HG02642 (cell line): ENCODE data around the gene POLR3A.

Experiments
- ATAC-seq: cut with Tn5 transposase; IDR thresholded peaks from one replicate; pipeline ENCODE4 v1.9.1; 2021; ENCODE audit warnings: mild to moderate bottlenecking; ENCODE audit not compliant: unreplicated experiment, poor library complexity

POLR3A gene

DNA sequence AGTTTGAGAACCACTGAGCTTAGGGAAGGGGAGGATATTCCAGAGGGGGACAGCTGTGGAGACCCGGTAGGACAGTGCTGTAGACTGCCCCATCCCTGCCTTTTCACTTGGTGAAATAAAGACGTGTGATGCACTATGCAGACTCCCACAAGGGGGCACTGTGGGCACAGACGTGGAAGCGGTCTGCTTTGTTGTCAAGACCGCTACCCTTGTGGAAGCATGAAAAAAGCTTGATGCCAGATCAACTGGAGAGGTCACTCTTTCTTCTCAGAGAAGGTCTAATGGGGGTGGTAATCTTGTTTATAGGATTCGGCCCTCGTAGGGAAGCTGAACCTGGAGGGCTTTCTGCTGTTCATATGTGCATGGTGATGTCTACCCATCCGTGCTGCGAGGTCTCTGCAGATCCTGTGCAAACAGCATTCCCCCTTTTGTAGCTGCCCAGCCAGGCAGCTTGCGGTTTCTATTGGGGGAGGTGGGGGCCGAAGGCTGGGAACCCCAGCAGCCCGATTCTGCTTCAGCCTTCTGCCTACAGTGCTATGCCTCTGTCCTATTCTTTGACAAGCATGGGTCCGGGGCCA lies 18.1 kb upstream of the POLR3A start:
- ATAC-seq: no peak

DNA sequence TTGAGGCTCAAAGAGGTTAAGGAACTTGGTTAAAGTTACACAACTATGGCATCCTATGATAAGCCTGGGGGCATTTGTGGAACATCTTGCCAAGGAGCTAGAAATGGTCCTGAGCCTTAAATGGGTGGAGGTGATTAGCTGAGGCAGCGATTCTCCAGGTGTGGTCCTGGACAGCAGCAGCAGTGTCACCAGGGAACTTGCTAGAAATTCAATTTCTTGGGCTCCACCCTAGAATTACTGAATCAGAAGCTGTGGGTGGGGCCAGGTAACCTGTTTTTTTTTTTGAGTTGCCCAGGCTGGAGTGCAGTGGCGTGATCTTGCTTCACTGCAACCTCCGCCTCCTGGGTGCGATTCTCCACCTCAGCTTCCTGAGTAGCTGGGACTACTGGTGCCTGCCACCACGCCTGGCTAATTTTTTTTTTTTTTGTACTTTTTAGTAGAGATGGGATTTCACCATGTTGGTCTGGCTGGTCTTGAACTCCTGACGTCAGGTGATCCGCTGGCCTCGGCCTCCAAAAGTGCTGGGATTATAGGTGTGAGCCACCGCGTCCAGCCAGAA lies 17.5 kb upstream of the POLR3A start:
- no peak for ATAC-seq

DNA sequence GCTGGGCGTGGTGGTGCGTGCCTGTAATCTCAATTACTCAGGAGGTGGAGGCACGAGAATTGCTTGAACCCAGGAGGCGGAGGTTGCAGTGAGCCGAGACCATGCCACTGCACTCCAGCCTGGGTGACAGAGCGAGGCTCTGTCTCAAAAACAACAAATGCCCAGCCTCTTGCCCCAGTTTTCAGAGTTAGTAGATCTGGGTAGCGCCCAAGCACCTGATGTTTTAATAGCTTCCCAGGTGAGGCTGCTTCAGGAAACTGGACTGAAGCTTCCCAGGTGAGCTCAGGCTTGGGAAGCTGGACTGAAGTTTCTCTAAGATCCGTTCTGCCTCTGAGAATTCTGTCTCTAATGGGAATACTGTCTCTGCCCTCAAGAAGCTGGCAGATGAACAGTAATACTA lies 16.5 kb upstream of the POLR3A start:
- ATAC-seq: no peak

DNA sequence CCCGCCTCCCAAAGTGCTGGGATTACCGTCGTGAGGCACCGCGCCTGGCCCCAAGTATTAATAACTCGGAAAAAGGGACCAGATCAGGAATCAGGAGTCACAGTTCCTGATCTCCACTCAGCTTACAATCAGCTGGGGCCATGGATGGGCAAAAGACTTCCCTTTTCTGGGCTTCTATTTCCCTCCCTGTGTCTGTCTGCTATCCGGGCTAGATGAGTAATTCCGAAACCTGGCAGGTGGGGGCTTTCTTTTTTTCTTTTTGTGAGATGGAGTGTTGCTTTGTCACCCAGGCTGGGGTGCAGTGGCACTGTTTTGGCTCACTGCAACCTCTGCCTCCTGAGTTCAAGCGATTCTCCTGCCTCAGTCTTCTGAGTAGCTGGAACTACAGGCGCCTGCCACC lies 15.9 kb upstream of the POLR3A start:
- peak; percentile 68 for ATAC-seq

DNA sequence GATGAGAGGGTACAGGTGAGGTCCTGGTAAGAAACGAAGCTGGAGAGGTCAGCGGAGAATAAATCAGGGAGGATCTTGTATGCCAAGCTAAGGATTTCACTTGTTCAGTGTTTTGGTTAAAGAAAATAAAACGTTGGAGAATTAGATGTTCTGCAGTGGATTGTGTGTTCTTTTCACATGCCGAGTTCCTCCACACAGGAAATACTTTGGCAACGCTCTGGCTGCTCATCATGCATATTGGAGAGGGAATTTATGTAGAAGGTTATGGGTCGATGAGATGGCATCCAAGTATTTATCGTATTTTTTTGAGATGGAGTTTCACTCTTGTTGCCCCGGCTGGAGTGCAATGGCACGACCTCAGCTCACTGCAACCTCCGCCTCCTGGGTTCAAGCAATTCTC lies 15.4 kb upstream of the POLR3A start:
- ATAC-seq: no peak

DNA sequence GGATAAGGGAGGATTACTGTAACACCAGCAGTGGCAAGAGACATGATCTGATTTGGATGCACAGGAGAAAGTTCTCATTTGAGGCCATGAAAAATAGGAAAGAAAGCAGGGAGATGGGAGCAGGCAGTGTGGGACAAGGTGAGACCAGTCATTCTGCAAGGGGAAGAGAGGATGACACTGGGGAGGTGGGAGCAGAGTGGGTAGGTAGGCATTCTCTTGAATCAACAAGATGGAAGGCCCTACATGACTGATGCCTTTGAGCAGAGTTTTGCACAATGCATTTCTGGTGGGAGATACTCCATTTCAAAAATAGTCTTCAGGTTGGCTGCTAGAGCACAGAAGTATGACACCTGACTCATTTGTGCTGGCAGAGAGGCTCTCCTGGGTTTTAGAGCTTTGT lies 14.9 kb upstream of the POLR3A start:
- ATAC-seq: no peak

DNA sequence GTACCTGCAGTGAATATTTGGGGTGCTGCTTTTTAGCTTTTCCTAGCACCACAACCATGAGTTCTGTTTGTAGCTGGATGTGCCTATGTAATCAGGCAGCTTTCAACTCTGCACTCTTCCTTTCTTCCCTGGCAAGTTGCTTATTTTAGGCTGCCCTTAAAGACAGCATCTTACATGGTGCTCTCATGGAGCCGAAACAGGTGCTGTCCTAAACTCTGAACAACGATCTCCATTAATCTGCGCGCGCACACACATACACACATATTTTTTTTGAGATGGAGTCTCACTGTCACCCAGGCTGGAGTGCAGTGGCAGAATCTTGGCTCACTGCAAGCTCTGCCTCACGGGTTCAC lies 13.4 kb upstream of the POLR3A start:
- no peak for ATAC-seq

DNA sequence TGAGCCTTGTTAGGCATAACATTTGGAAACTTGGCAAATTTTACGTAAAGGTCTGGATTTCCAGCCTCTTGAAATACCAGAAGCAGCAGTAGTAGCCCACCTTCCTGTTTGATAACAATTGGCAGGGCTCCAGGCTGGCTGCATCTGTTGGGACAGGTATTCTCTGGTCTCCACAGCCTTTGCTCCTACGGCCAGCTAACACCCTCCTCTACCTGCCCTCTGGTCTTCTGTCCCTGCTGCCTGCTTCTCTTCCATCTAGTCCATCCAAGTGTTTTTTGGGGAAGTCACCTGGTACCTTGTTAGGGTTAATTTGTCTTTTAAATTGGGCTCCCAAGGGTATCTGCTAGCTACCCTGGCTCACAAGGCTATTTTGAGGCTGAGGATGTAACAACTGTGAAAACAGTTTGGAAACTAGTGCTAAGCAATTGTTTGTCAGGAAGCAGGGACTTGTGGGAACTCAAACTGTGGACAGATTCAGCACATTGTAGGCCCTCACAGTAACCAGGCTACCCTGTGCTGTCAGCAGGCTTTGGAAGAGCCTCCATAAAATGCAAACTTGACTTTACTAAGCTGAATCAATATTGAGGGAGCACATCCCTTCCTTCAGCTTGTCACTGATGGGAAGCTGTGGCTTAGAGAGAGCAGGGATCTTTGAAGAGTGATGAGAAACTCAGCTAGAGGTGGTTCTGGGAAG lies 12.9 kb upstream of the POLR3A start:
- no peak for ATAC-seq

DNA sequence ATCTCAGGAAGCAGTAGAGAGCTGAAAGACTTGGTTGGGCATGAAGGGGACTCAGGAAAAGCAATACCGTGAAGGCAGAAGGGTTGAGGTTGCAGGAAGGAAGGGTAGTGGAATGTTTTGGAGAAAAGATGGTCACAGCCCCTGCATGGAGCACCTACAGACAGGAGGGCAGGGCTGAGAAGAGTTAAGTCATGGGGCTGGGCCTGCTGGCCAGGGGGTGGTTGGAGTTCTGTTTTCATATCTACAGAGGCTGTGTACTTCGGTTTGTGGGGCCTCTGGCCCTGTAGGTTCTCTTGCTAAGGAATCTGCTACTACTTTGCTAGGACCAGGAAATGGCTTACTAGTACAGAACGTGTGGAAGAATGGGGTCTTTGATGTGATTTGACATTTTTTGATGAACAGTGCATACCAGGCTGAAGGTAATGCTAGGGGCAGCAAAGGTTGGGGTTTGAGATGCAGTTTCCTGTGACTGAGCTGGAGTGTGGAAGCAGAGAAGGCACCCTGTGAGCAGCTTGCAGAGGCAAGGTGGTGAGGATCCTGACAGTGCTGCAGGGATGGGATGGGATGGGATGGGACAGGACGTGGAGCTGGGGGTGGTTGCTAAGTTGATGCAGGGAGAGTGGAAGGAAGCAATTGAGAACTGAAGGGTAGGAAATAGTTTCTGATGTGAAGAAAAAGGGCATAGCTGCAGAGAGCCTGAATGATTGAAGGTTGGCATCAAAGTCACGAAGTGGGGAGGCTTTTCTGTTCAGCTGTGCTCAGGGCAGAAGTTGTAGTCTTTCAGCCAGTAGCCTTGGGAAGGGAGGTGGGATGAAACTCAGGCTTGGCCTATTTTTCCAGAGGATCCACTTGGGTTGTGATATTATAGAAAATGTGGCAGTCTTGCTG lies 12.1 kb upstream of the POLR3A start:
- no peak for ATAC-seq

DNA sequence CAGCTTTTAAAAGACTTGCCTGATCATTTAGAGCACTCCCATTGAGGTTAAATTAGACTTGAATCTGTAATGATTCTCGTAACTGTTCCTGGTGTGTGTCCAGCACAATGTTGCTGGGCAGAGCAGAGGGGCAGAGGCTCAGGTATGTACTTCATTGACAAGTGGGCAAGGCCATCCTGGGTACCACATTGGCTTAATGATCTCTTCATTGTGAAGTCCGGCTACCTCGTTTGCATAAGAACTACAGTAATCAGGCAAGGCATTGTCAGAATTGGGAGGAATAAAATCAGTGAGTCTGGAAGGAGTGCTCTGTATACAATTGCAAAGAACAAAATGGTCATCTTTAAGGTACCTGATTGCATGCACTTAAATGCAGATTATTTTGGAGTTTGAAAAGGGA lies 10.4 kb upstream of the POLR3A start:
- ATAC-seq: no peak

DNA sequence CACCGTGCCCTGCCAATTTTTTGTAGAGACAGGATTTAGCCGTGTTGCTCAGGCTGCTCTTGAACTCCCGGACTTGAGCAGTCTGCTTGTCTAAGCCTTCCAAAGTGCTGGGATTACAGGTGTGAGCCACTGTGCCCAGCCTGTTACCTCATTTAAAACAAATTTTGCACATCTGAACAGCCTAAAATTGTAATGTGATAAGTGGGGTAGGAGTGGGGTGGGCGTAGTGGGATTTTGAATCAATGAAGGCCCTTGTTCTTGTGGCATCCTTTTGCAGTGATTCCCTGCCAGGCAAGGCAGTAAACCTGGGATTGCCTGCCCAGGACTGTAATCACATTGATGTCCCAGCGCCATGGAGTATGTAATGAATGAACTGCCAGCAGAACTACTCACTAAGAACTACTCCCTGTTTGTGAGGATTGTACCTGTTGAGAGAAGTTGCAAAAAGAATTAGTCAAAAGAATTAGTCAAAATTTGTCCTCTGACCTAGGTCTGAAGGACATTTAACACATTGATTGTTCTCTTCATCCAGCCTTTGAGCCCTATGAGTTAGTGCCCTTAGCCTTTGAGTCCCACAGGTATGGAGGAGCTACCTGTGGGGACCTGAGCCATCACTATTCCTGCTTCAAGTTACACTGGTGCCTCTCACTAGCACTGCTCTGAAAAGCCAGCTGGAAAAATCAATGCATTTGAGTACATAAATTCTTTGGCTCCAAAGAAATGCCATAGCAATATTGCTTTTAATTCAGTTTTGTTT lies 9.7 kb upstream of the POLR3A start:
- no peak for ATAC-seq

DNA sequence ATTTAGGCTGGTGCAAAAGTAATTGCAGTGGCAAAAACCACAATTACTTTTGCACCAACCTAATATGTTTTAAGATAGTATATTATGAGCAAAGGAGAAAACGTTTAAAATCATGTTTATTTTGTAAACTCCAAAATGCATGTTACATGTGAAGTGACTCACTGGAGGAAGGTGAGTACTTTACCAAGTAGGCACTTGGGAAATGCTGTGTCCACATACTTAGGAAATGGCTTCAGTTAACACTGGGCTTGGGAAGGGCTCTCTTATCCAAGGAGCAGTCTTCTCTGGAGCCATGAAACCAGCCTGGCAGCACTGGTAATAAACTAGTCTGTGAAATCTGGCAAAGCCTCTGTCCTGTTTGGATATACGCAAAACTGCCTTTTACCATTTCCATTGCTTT lies 8.8 kb upstream of the POLR3A start:
- no peak for ATAC-seq

DNA sequence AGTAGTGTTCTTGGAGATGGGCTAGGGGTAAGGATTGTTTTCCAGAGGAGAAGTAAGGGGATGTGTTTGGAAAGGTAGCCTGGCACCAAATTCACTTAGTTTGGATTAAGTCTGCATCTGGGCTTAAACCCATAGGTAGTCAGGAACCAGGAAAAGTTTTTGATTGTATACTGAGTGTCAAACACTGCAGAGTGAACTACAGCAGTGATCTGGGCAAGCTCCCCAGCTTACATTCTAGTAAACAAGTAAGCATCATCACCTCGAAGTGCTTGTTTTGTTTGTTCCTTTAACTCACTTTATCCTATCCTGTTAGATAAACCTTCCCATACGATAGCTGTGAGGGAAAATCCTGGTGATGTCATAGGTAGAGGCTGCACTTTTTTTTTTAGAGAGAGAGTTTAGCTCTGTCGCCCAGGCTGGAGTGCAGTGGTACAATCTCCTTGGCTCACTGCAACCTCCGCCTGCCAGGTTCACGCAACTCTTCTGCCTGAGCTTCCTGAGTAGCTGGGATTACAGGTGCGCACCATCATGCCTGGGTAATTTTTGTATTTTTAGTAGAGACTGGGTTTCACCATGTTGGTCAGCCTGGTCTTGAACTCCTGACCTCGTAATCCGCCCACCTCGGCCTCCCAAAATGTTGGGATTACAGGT lies 6.7 kb upstream of the POLR3A start:
- no peak for ATAC-seq

DNA sequence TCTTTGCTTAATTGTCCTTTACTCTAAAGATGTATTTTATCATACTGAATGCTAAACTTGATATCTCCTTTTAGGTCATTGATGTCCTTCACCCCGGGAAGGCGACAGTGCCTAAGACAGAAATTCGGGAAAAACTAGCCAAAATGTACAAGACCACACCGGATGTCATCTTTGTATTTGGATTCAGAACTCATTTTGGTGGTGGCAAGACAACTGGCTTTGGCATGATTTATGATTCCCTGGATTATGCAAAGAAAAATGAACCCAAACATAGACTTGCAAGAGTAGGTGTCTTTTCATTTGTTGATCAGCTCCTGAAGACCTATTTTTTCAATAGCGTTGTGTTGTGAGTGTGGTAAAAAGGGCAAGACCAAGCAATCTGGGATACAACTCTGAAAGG lies 6.1 kb upstream of the POLR3A start:
- no peak for ATAC-seq

DNA sequence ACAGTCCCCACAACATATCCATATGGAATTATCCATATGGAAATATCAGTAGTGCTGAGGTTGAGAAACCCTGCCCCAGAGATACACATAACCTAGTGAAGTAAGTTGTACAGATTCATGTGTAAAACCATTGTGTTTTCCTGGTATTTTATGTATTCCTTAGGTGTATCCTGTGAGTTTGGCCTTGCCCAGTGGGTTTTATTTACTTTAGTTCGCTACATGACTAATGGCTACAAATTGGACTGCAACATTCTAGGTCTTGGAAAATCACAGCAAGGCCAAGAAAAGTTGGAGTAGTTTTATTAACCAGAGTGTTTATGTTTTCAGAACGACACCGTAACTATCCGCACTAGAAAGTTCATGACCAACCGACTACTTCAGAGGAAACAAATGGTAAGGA lies 5.7 kb upstream of the POLR3A start:
- no peak for ATAC-seq

DNA sequence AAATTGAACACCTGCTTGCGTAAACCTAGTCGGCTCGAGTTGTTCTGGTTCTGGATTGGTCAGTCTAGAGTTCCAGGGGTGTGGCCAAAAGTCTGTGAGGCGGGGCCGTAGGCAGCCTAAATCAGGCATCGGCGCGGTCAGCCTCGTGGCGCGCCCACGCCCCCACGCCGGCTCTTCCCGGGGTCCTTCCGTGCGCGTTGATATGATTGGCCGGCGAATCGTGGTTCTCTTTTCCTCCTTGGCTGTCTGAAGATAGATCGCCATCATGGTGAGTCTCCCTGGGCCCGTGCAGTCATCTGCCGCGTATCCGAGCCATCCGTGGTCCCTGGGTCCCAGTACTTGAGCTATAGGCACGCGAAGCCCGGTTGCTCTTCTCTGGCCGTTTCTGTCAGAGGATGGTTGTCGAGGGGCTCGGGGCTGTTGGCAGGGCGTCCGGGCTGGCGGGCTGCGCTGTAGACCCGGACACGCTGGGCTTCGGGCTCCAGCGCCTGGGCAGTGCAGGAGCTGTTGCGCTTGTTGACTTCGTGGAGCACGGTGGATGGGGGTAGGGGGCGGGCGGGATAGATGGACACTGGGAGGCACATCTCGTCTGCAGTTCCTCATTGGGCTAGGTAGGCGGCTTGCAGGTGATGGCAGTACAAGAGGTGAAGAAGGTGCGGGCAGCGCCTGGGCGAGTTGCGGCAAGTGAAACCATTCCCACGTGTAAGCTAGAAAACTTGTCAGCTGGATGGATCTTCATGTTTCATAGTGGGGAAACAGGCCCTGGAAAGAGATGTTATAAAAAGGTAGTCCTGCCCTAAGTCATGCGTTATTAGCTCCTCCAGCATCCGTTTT lies 4.5 kb upstream of the POLR3A start, which contains the start of gene RPS24:
Gene RPS24 (plus strand): TSS at position 227 of the 834 bp plus-strand sequence. CDS start 39 bp downstream, at position 266.
- peak; percentile 84 for ATAC-seq

DNA sequence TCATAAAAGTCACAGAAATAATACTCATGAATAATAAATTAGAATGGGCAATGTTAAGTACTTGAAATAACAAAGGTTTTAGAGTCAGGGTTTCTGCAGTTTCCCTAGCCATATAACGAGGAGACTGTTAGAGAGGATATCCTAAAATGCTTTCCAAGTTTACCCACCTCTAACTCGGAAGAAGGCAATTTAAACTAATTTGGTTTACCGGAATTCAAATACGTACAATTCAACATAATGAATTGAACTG lies 4.0 kb upstream of the POLR3A start:
- no peak for ATAC-seq

DNA sequence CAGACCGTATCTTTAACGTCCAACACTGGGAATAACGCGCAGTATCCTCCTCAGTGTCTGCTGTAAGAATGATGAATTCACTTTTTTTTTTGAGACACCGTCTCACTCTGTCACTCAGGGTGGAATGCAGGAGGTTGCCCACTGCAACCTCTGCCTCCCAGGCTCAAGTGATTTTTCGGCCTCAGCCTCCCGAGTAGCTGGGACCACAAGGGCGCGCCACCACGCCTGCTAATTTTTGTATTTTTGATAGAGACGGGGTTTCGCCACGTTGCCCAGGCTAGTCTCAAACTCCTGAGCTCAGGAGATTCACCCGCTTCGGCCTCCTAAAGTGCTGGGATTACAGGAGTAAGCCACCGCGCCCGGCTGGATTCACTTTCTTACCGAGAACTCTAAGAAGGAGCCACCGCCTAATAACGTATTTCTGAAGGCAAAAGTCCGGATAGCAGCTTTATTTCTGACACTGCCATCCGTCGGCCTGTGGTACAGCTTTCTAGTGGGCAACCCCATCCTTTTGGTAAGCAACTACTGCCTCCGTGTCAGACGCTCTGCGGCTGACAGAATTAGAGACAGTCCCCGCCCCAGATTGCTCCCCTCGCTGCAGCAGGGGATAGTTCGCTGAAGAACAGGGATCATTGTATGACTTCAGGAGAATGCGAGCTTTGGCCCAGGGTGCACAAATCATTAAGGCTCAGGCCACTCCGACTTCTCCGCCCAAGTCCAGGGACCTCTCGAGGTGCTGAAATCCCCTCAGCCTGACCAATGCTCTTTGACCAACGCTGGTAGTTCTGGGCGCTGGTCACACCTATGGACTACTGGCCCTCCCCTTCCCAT lies 662 bp downstream of the POLR3A start:
- no peak for ATAC-seq
